Liver (tissue), 3 donors: ENCODE results near the gene KIF1A.
"Not testable (repeated sequence)": the region's sequence is repeated elsewhere in the genome, so short reads cannot be mapped to it uniquely, and the experiment has no call there.

Experiments
- FOXA2 ChIP-seq: IDR thresholded peaks from 2 replicates; pipeline ENCODE4 v1.6.1; 2016; ENCODE audit warnings: antibody characterized with exemption
- GABPA ChIP-seq, 2 donors: IDR thresholded peaks in 1 of 2; conservative IDR thresholded peaks in 1 of 2; 2 replicates each; pipeline ENCODE4 v1.6.1; 2016; ENCODE audit warnings: antibody characterized with exemption in 2 of 2, mild to moderate bottlenecking in 1 of 2, moderate library complexity in 1 of 2
- JUND ChIP-seq, 2 donors: IDR thresholded peaks; 2 replicates each; pipeline ENCODE4 v1.6.1; 2016; ENCODE audit warnings: antibody characterized with exemption in 2 of 2
- RXRA ChIP-seq, 2 donors: IDR thresholded peaks; 2 replicates each; pipeline ENCODE4 v1.6.1; 2017 to 2018; ENCODE audit warnings: antibody characterized with exemption in 2 of 2, mild to moderate bottlenecking in 1 of 2
- TF ChIP-seq, protein P1 (sequence below): fragments of 150-350 bp; IDR thresholded peaks from 2 replicates; pipeline ENCODE4 v1.5.1; 2017; ENCODE audit warnings: improper control_type of control experiment, low read depth, low read length; ENCODE audit not compliant: missing input control
- TF ChIP-seq, protein P2 (sequence below): IDR thresholded peaks from 2 replicates; pipeline ENCODE4 v1.6.1; 2016; ENCODE audit warnings: antibody characterized with exemption
- TF ChIP-seq, protein P3 (sequence below): IDR thresholded peaks from 2 replicates; pipeline ENCODE4 v1.6.1; 2016; ENCODE audit warnings: antibody characterized with exemption, mild to moderate bottlenecking
- TF ChIP-seq, protein P4 (sequence below): IDR thresholded peaks from 2 replicates; pipeline ENCODE4 v1.6.1; 2016; ENCODE audit warnings: antibody characterized with exemption
- donor health status: healthy.
- donor health status: healthy.

DNA sequence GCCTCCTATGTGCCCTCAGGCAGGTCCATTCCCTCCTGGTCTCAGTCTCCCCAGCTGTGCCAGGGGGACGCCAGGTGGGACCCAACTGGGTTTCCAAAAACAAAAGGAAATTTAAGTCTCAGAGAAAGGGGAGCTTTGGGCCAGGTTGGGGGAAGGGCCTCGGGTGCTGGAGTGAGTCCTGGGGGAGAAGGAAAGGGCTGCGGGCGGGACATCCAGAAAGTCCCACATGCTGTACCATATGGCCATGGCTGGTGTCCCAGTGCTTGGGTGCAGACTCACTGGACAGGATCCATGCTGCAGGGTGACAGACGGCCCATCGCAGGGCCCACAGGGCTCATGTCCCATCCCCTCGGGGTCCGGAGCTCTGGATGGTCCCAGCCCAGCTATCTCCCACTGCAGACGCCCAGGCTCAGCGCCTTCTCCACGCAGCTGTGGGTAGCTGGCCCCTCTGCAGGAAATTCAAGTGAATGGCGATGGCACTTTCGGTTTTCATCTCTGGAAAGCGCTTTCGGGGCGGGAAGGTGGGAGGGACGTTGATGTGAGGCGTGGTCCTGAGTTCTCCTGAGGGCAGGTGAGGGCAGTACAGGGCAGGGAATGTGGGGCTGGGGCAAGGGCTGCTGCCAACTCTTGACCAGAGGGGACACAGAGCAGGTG is 129.5 kb downstream of the KIF1A start:
- TF ChIP-seq, protein P1, sequence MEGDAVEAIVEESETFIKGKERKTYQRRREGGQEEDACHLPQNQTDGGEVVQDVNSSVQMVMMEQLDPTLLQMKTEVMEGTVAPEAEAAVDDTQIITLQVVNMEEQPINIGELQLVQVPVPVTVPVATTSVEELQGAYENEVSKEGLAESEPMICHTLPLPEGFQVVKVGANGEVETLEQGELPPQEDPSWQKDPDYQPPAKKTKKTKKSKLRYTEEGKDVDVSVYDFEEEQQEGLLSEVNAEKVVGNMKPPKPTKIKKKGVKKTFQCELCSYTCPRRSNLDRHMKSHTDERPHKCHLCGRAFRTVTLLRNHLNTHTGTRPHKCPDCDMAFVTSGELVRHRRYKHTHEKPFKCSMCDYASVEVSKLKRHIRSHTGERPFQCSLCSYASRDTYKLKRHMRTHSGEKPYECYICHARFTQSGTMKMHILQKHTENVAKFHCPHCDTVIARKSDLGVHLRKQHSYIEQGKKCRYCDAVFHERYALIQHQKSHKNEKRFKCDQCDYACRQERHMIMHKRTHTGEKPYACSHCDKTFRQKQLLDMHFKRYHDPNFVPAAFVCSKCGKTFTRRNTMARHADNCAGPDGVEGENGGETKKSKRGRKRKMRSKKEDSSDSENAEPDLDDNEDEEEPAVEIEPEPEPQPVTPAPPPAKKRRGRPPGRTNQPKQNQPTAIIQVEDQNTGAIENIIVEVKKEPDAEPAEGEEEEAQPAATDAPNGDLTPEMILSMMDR, result not testable (repeated sequence)
- TF ChIP-seq, protein P2, sequence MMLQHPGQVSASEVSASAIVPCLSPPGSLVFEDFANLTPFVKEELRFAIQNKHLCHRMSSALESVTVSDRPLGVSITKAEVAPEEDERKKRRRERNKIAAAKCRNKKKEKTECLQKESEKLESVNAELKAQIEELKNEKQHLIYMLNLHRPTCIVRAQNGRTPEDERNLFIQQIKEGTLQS, result not testable (repeated sequence)
- TF ChIP-seq GABPA (IDR thresholded peaks at IDR 0.05 in 1 of 2, conservative IDR thresholded peaks at IDR 0.05 in 1 of 2); FOXA2; RXRA (IDR thresholded peaks at IDR 0.05); JUND (IDR thresholded peaks at IDR 0.05): not testable (repeated sequence)
- TF ChIP-seq, protein P3, sequence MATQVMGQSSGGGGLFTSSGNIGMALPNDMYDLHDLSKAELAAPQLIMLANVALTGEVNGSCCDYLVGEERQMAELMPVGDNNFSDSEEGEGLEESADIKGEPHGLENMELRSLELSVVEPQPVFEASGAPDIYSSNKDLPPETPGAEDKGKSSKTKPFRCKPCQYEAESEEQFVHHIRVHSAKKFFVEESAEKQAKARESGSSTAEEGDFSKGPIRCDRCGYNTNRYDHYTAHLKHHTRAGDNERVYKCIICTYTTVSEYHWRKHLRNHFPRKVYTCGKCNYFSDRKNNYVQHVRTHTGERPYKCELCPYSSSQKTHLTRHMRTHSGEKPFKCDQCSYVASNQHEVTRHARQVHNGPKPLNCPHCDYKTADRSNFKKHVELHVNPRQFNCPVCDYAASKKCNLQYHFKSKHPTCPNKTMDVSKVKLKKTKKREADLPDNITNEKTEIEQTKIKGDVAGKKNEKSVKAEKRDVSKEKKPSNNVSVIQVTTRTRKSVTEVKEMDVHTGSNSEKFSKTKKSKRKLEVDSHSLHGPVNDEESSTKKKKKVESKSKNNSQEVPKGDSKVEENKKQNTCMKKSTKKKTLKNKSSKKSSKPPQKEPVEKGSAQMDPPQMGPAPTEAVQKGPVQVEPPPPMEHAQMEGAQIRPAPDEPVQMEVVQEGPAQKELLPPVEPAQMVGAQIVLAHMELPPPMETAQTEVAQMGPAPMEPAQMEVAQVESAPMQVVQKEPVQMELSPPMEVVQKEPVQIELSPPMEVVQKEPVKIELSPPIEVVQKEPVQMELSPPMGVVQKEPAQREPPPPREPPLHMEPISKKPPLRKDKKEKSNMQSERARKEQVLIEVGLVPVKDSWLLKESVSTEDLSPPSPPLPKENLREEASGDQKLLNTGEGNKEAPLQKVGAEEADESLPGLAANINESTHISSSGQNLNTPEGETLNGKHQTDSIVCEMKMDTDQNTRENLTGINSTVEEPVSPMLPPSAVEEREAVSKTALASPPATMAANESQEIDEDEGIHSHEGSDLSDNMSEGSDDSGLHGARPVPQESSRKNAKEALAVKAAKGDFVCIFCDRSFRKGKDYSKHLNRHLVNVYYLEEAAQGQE, result not testable (repeated sequence)
- TF ChIP-seq, protein P4, sequence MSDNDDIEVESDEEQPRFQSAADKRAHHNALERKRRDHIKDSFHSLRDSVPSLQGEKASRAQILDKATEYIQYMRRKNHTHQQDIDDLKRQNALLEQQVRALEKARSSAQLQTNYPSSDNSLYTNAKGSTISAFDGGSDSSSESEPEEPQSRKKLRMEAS, result not testable (repeated sequence)
